OCI-LY1 (cell line): ENCODE data around the gene ZZZ3.

Source experiments
- H2AFZ ChIP-seq: fragments of 200-600 bp; sonication (generic), shearing (Covaris generic); 2 replicates; pipeline ENCODE4 v1.6.0; 2014; ENCODE audit warnings: antibody characterized with exemption, mild to moderate bottlenecking, low read length
- H3F3A ChIP-seq: fragments of 200-600 bp; sonication (generic), shearing (Covaris generic); 2 replicates; pipeline ENCODE4 v1.6.0; 2014; ENCODE audit warnings: mild to moderate bottlenecking, antibody characterized with exemption, low read length, moderate library complexity; ENCODE audit not compliant: insufficient read depth
- H3K27ac ChIP-seq: fragments of 200-600 bp; sonication (generic); 2 replicates; pipeline ENCODE4 v1.5.1; 2014; ENCODE audit warnings: low read length, mixed run types, mild to moderate bottlenecking, low read depth; ENCODE audit not compliant: poor library complexity, severe bottlenecking
- H3K27me3 ChIP-seq: fragments of 200-600 bp; sonication (generic); 2 replicates; pipeline ENCODE4 v1.6.0; 2014; ENCODE audit warnings: antibody characterized with exemption, mild to moderate bottlenecking, low read length, moderate library complexity; ENCODE audit not compliant: insufficient read depth
- H3K36me3 ChIP-seq: fragments of 200-600 bp; sonication (generic); 2 replicates; pipeline ENCODE4 v1.6.1; 2014; ENCODE audit warnings: mild to moderate bottlenecking, antibody characterized with exemption, low read length, moderate library complexity, mixed read lengths; ENCODE audit not compliant: insufficient read depth
- H3K4me1 ChIP-seq: fragments of 200-600 bp; sonication (generic); 2 replicates; pipeline ENCODE4 v1.5.1; 2014; ENCODE audit warnings: mild to moderate bottlenecking, low read length, moderate library complexity; ENCODE audit not compliant: insufficient read depth, severe bottlenecking
- H3K4me2 ChIP-seq: fragments of 200-600 bp; sonication (generic), shearing (Covaris generic); 2 replicates; pipeline ENCODE4 v1.6.1; 2014; ENCODE audit warnings: low read length
- H3K4me3 ChIP-seq: fragments of 200-600 bp; sonication (generic); 2 replicates; pipeline ENCODE4 v1.5.1; 2014; ENCODE audit warnings: low read length, low read depth, mild to moderate bottlenecking, mixed read lengths; ENCODE audit not compliant: poor library complexity, severe bottlenecking
- H3K79me2 ChIP-seq: fragments of 200-600 bp; shearing (Covaris generic); 2 replicates; pipeline ENCODE4 v1.6.1; 2016; ENCODE audit warnings: mixed run types, low read length, mixed read lengths; ENCODE audit not compliant: insufficient read depth
- H3K9ac ChIP-seq: fragments of 200-600 bp; sonication (generic), shearing (Covaris generic); 2 replicates; pipeline ENCODE4 v1.6.1; 2014; ENCODE audit warnings: mild to moderate bottlenecking, low read length, mixed read lengths
- H3K9me2 ChIP-seq: fragments of 200-600 bp; sonication (generic), shearing (Covaris generic); 2 replicates; pipeline ENCODE4 v1.6.1; 2014; ENCODE audit warnings: low read depth, mild to moderate bottlenecking, low read length, mixed read lengths
- H3K9me3 ChIP-seq: fragments of 200-600 bp; shearing (Covaris generic); 2 replicates; pipeline ENCODE4 v1.6.1; 2014; ENCODE audit warnings: low read length, mixed read lengths
- H4K20me1 ChIP-seq: fragments of 200-600 bp; sonication (generic), shearing (Covaris generic); 2 replicates; pipeline ENCODE4 v1.6.0; 2016; ENCODE audit warnings: mild to moderate bottlenecking, low read length; ENCODE audit not compliant: insufficient read depth
- EZH2 ChIP-seq: fragments of 200-600 bp; sonication (generic), shearing (Covaris generic); IDR thresholded peaks from 2 replicates; pipeline ENCODE4 v1.8.0; 2017; ENCODE audit warnings: borderline replicate concordance, mixed run types, mild to moderate bottlenecking, antibody characterized with exemption, low read length, moderate library complexity, mixed read lengths
- TF ChIP-seq, protein P1 (sequence below): fragments of 200-600 bp; sonication (generic), shearing (Covaris generic); IDR thresholded peaks from 2 replicates; pipeline ENCODE4 v1.5.1; 2017; ENCODE audit warnings: mild to moderate bottlenecking, antibody characterized with exemption, low read length, moderate library complexity, mixed read lengths

Gene ZZZ3

DNA sequence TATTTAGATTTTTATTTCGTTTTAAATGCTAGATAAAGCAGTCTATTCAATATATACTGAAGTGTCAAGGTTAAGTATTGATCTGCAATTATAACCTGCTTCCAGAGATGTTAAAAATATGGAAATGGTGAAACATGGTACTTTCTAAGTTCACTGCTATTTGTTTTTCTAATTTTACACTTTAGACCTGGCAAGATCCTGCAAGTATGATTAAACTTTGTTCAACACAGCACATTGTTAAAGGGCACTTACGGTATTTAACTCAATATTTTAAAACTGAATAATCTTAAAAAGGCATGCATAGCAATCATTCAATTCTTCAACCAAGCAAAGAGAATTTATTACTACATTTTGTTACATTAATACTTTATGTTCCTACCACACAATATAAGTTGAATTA is 35.7 kb upstream of the ZZZ3 start:
- H3K27ac ChIP-seq = no peak overlapping the region
- H3K4me2 ChIP-seq = no peak overlapping the region
- H3K79me2 ChIP-seq = no peaks in the 10 kb centered on the region
- H3K9me3 ChIP-seq = no peaks in the 10 kb centered on the region
- H4K20me1 ChIP-seq = no peaks in the 10 kb centered on the region
- H3K4me1 ChIP-seq = no peaks in the 10 kb centered on the region
- H3K36me3 ChIP-seq = peaks cover 63% of the 10 kb centered on the region
- H3F3A ChIP-seq = no peaks in the 10 kb centered on the region
- H3K9me2 ChIP-seq = no peaks in the 10 kb centered on the region
- H3K9ac ChIP-seq = no peak overlapping the region
- H3K4me3 ChIP-seq = no peak overlapping the region
- no peak overlapping the region for H2AFZ ChIP-seq
- TF ChIP-seq EZH2 = no peak
- TF ChIP-seq, protein P1, sequence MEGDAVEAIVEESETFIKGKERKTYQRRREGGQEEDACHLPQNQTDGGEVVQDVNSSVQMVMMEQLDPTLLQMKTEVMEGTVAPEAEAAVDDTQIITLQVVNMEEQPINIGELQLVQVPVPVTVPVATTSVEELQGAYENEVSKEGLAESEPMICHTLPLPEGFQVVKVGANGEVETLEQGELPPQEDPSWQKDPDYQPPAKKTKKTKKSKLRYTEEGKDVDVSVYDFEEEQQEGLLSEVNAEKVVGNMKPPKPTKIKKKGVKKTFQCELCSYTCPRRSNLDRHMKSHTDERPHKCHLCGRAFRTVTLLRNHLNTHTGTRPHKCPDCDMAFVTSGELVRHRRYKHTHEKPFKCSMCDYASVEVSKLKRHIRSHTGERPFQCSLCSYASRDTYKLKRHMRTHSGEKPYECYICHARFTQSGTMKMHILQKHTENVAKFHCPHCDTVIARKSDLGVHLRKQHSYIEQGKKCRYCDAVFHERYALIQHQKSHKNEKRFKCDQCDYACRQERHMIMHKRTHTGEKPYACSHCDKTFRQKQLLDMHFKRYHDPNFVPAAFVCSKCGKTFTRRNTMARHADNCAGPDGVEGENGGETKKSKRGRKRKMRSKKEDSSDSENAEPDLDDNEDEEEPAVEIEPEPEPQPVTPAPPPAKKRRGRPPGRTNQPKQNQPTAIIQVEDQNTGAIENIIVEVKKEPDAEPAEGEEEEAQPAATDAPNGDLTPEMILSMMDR = no peak
- H3K27me3 ChIP-seq = no peaks in the 10 kb centered on the region

DNA sequence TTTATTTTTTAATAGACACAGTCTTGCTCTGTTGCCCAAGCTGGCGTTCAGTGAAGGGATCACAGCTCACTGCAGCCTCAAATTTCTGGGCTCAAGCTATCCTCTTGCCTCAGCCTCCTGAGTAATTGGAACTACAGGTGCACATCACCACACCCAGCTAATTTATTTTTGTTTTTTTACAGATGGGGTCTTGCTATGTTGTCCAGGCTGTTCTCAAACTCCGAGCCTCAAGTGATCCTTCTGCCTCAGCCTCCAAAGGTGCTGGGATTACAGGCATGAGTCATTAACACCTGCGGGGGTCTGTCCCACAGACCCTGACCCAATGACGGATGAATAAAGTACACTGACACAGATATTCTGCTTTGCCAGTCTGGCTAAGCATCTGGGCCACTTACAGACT is 33.6 kb upstream of the ZZZ3 start:
- H3K36me3 ChIP-seq = peaks cover 56% of the 10 kb centered on the region
- TF ChIP-seq, protein P1 = no peak
- TF ChIP-seq EZH2 = no peak
- no peaks in the 10 kb centered on the region for H3K9me2 ChIP-seq
- no peak overlapping the region for H3K4me2 ChIP-seq
- no peaks in the 10 kb centered on the region for H3F3A ChIP-seq
- no peak overlapping the region for H2AFZ ChIP-seq
- no peaks in the 10 kb centered on the region for H4K20me1 ChIP-seq
- no peaks in the 10 kb centered on the region for H3K79me2 ChIP-seq
- H3K4me3 ChIP-seq = no peak overlapping the region
- H3K27me3 ChIP-seq = no peaks in the 10 kb centered on the region
- H3K4me1 ChIP-seq = no peaks in the 10 kb centered on the region
- H3K9me3 ChIP-seq = no peaks in the 10 kb centered on the region
- H3K27ac ChIP-seq = no peak overlapping the region
- H3K9ac ChIP-seq = no peak overlapping the region

DNA sequence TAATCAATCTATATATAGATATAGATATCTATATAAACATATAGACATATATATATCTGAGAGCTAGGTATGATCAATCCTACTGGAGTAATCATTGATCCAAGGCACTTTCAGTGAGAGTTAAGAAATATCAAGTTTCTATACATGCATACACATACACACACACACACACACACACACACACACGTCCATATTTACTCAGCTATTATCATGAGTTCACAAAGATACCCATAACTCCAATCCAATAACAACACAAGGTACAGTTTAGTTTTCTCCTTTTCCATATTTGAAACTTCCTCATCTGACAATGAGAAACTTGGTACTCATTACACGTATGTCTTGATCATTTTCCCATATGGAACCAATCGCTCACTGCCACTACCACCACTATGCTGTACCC is 27.3 kb upstream of the ZZZ3 start:
- Histone ChIP-seq H3K79me2 (no peaks in the 10 kb centered on the region), H3K9ac (no peak overlapping the region), H3K27ac (no peak overlapping the region), H4K20me1 (no peaks in the 10 kb centered on the region), H3F3A (no peaks in the 10 kb centered on the region), H3K9me2 (no peaks in the 10 kb centered on the region), H3K4me2 (no peak overlapping the region), H3K4me1 (no peaks in the 10 kb centered on the region), H2AFZ (no peak overlapping the region), H3K27me3 (no peaks in the 10 kb centered on the region), H3K4me3 (no peak overlapping the region), H3K9me3 (no peaks in the 10 kb centered on the region), H3K36me3 (peaks cover 59% of the 10 kb centered on the region)
- TF ChIP-seq, protein P1 = no peak
- TF ChIP-seq EZH2 = no peak
